IMR-90 (cell line): ENCODE results near the gene PEX11A. TPM values are rescaled to one million over a fixed set of nuclear protein-coding genes. Genes with fewer than 3 reads are reported as not detected.

Experiments
- ATAC-seq: fragments of 200-7000 bp; cut with Tn5 transposase; 2 replicates; pipeline ENCODE4 v1.9.1; 2020; ENCODE audit warnings: low read depth, mild to moderate bottlenecking, moderate library complexity
- BruUV-seq: library from RNA; stranded (reverse); fragments of 400-500 nt; replicated peaks from 2 replicates; lab custom pipeline; 2021; lab: Mats Ljungman, UMichigan
- CTCF ChIA-PET: fragments of 300-600 bp; formaldehyde crosslinking; extraction: SDS; loops from one replicate; lab custom pipeline; 2021; ENCODE audit warnings: antibody characterized with exemption; lab: Yijun Ruan, JAX
- POLR2A ChIA-PET: fragments of 300-600 bp; sonication (Branson Sonifier 250); formaldehyde crosslinking; loops from one replicate; lab custom pipeline; 2022; ENCODE audit warnings: antibody characterized with exemption; ENCODE audit not compliant: unreplicated experiment; lab: Charles Lee
- DNase-seq: peaks from one replicate; pipeline ENCODE4 v3.0.0; 2013
- H2AFZ ChIP-seq: replicated peaks from 2 replicates; pipeline ENCODE3; 2013; ENCODE audit warnings: low read length, mild to moderate bottlenecking; ENCODE audit not compliant: poor library complexity
- H2AK5ac ChIP-seq: 2 replicates; pipeline ENCODE4 v1.6.1; 2013; ENCODE audit warnings: low read depth, low read length, inconsistent platforms
- H2AK9ac ChIP-seq: replicated peaks from 2 replicates; pipeline ENCODE3; 2013; ENCODE audit warnings: mild to moderate bottlenecking, low read depth, low read length, moderate library complexity; ENCODE audit not compliant: poor library complexity
- H2BK120ac ChIP-seq: 2 replicates; pipeline ENCODE4 v1.6.1; 2013; ENCODE audit warnings: low read depth, low read length, inconsistent platforms
- H2BK15ac ChIP-seq: 3 replicates; pipeline ENCODE4 v1.6.1; 2013; ENCODE audit warnings: low read depth, low read length, inconsistent platforms
- H2BK20ac ChIP-seq: 2 replicates; pipeline ENCODE4 v1.6.1; 2013; ENCODE audit warnings: low read depth, mild to moderate bottlenecking, inconsistent platforms, low read length, moderate library complexity
- H2BK5ac ChIP-seq: 2 replicates; pipeline ENCODE4 v1.6.1; 2013; ENCODE audit warnings: mild to moderate bottlenecking, low read depth, low read length, inconsistent platforms; ENCODE audit not compliant: poor library complexity, severe bottlenecking
- H3K14ac ChIP-seq: replicated peaks from 2 replicates; pipeline ENCODE4 v1.6.1; 2013; ENCODE audit warnings: low read depth, low read length, inconsistent platforms
- H3K18ac ChIP-seq: 2 replicates; pipeline ENCODE4 v1.6.1; 2013; ENCODE audit warnings: low read depth, low read length, control low read depth
- H3K23ac ChIP-seq: 2 replicates; pipeline ENCODE4 v1.6.1; 2013; ENCODE audit warnings: low read depth, low read length, inconsistent platforms
- H3K27ac ChIP-seq: 2 replicates; pipeline ENCODE4 v1.5.1; 2013; ENCODE audit warnings: mild to moderate bottlenecking, control low read depth, low read length; ENCODE audit not compliant: insufficient read depth
- H3K27me3 ChIP-seq: 2 replicates; pipeline ENCODE4 v1.6.1; 2013; ENCODE audit warnings: low read length; ENCODE audit not compliant: control insufficient read depth, insufficient read depth
- H3K36me3 ChIP-seq: 2 replicates; pipeline ENCODE4 v1.6.1; 2013; ENCODE audit warnings: low read length, mixed read lengths; ENCODE audit not compliant: control insufficient read depth, insufficient read depth
- H3K4ac ChIP-seq: 2 replicates; pipeline ENCODE4 v1.6.1; 2013; ENCODE audit warnings: low read depth, low read length, inconsistent platforms
- H3K4me1 ChIP-seq: 2 replicates; pipeline ENCODE4 v1.6.1; 2013; ENCODE audit warnings: low read length, mixed read lengths; ENCODE audit not compliant: control insufficient read depth, insufficient read depth
- H3K4me2 ChIP-seq: 2 replicates; pipeline ENCODE4 v1.6.1; 2013; ENCODE audit warnings: low read depth, mild to moderate bottlenecking, control low read depth, low read length, moderate library complexity
- H3K4me3 ChIP-seq: 2 replicates; pipeline ENCODE4 v1.5.1; 2013; ENCODE audit warnings: low read depth, mild to moderate bottlenecking, control low read depth, low read length, moderate library complexity; ENCODE audit not compliant: insufficient read depth
- H3K56ac ChIP-seq: 2 replicates; pipeline ENCODE4 v1.6.1; 2013; ENCODE audit warnings: low read length, inconsistent platforms; ENCODE audit not compliant: insufficient read depth; ENCODE audit errors: extremely low read depth
- H3K79me1 ChIP-seq, 2 experiments: 2 replicates each; pipeline ENCODE4 v1.6.1; 2013; ENCODE audit warnings: low read length in 2 of 2, inconsistent platforms in 1 of 2, low read depth in 1 of 2
- H3K9ac ChIP-seq: 2 replicates; pipeline ENCODE4 v1.6.1; 2013; ENCODE audit warnings: low read depth, low read length, control low read depth
- H3K9me1 ChIP-seq: 2 replicates; pipeline ENCODE4 v1.6.1; 2013; ENCODE audit warnings: low read length, inconsistent platforms; ENCODE audit not compliant: insufficient read depth
- H3K9me3 ChIP-seq: 2 replicates; pipeline ENCODE4 v1.6.1; 2013; ENCODE audit warnings: low read length; ENCODE audit not compliant: control insufficient read depth, insufficient read depth
- H4K20me1 ChIP-seq: 2 replicates; pipeline ENCODE4 v1.6.1; 2013; ENCODE audit warnings: low read length, inconsistent platforms; ENCODE audit not compliant: insufficient read depth
- H4K5ac ChIP-seq: 2 replicates; pipeline ENCODE4 v1.6.1; 2013; ENCODE audit warnings: mild to moderate bottlenecking, low read depth, low read length, control low read depth
- H4K8ac ChIP-seq, 2 experiments: 2 replicates each; pipeline ENCODE4 v1.6.1; 2013; ENCODE audit warnings: low read depth in 2 of 2, low read length in 2 of 2, control low read depth in 1 of 2, inconsistent platforms in 1 of 2
- H4K91ac ChIP-seq: 2 replicates; pipeline ENCODE4 v1.6.1; 2013; ENCODE audit warnings: low read depth, low read length, inconsistent platforms; ENCODE audit not compliant: insufficient read depth
- BHLHE40 ChIP-seq: fragments of 150-350 bp; IDR thresholded peaks from 2 replicates; pipeline ENCODE4 v1.6.1; 2016; ENCODE audit warnings: mild to moderate bottlenecking, low read depth, low read length
- CHD1 ChIP-seq: IDR thresholded peaks from 2 replicates; pipeline ENCODE4 v1.6.1; 2012; ENCODE audit warnings: low read depth, low read length, improper control_type of control experiment
- CTCF ChIP-seq: conservative IDR thresholded peaks from 2 replicates; pipeline ENCODE4 v1.5.1; 2012; ENCODE audit warnings: mild to moderate bottlenecking, low read depth, low read length, improper control_type of control experiment
- ELK1 ChIP-seq: fragments of 150-350 bp; IDR thresholded peaks from 2 replicates; pipeline ENCODE4 v1.6.1; 2016; ENCODE audit warnings: low read depth, mild to moderate bottlenecking, low read length, moderate library complexity, borderline replicate concordance
- FOS ChIP-seq: fragments of 150-350 bp; IDR thresholded peaks from 2 replicates; pipeline ENCODE4 v1.6.1; 2016; ENCODE audit warnings: low read depth, low read length
- MAFK ChIP-seq: IDR thresholded peaks from 2 replicates; pipeline ENCODE4 v1.6.1; 2012; ENCODE audit warnings: low read depth, low read length, improper control_type of control experiment
- MAZ ChIP-seq: IDR thresholded peaks from 2 replicates; pipeline ENCODE4 v1.6.1; 2012; ENCODE audit warnings: low read depth, mild to moderate bottlenecking, low read length, improper control_type of control experiment, moderate library complexity, borderline replicate concordance
- MXI1 ChIP-seq: IDR thresholded peaks from 2 replicates; pipeline ENCODE4 v1.6.1; 2012; ENCODE audit warnings: low read depth, mild to moderate bottlenecking, low read length, moderate library complexity, borderline replicate concordance
- NFE2L2 ChIP-seq: fragments of 150-350 bp; IDR thresholded peaks from 2 replicates; pipeline ENCODE4 v1.6.1; 2016; ENCODE audit warnings: low read depth, mild to moderate bottlenecking, low read length
- POLR2A ChIP-seq: IDR thresholded peaks from 2 replicates; pipeline ENCODE4 v1.6.1; 2012; ENCODE audit warnings: mild to moderate bottlenecking, low read depth, low read length
- RAD21 ChIP-seq: IDR thresholded peaks from 2 replicates; pipeline ENCODE4 v1.6.1; 2012; ENCODE audit warnings: low read length, improper control_type of control experiment
- RCOR1 ChIP-seq: IDR thresholded peaks from 2 replicates; pipeline ENCODE4 v1.6.1; 2012; ENCODE audit warnings: mild to moderate bottlenecking, low read length, improper control_type of control experiment; ENCODE audit not compliant: insufficient replicate concordance
- RFX5 ChIP-seq: IDR thresholded peaks from 2 replicates; pipeline ENCODE4 v1.8.0; 2012; ENCODE audit warnings: low read depth, mild to moderate bottlenecking, low read length, moderate library complexity
- SMC3 ChIP-seq: fragments of 150-350 bp; IDR thresholded peaks from 2 replicates; pipeline ENCODE4 v1.6.1; 2016; ENCODE audit warnings: low read depth, mild to moderate bottlenecking, antibody characterized with exemption, low read length, moderate library complexity
- USF2 ChIP-seq: fragments of 150-350 bp; IDR thresholded peaks from 2 replicates; pipeline ENCODE4 v1.6.1; 2017; ENCODE audit warnings: mild to moderate bottlenecking, antibody characterized with exemption, low read length, low read depth
- WGBS, 2 experiments: methylation state at CpG; one replicate each; pipeline versions ENCODE4 v1.1.5 to v1.1.7; 2013; ENCODE audit warnings: missing lambda C conversion rate in 2 of 2; ENCODE audit not compliant: insufficient read length in 1 of 2; ENCODE audit errors: extremely low coverage in 2 of 2; 5-methylcytosine and 5-hydroxymethylcytosine counted together
- dilution Hi-C: fragments of 300-500 bp; cut with HindIII; formaldehyde crosslinking; loops from one replicate; pipeline ENCODE4 v1.14.3; 2018; ENCODE audit warnings: low sequenced_read_pairs; ENCODE audit not compliant: unreplicated experiment
- in situ Hi-C: fragments of 300-500 bp; cut with MboI; formaldehyde crosslinking; loops from 3 replicates; pipeline ENCODE4 v1.14.3; 2019; ENCODE audit warnings: low sequenced_read_pairs, inconsistent platforms, mixed read lengths
- intact Hi-C: fragments of 100-400 bp; cut with micrococcal nuclease; formaldehyde crosslinking; loops from 2 replicates; pipeline ENCODE4 v1.10.0; 2022
- polyA plus RNA-seq, 3 experiments: library from polyadenylated mRNA; depleted of rRNA; stranded (reverse); fragments of >200 nt; gene quantifications; 2 replicates each; pipeline ENCODE4 v1.2.3, GENCODE V29; 2012; ENCODE audit warnings: low replicate concordance in 1 of 3
- total RNA-seq: library from RNA; depleted of rRNA; stranded (reverse); fragments of >200 nt; gene quantifications from 2 replicates; pipeline ENCODE4 v1.2.3, GENCODE V29; 2012

The PEX11A gene
- total and polyA plus RNA-seq, 2 of the 4 experiments (the other 2 are of a cell fraction): 4.2 to 10.2 TPM

- no peak overlapping the region for H4K8ac ChIP-seq
- TF ChIP-seq BHLHE40: no peak
- TF ChIP-seq MXI1: no peak
- TF ChIP-seq MAFK: no peak
- TF ChIP-seq RAD21: no peak
- TF ChIP-seq MAZ: no peak
- TF ChIP-seq USF2: no peak
- no peak for TF ChIP-seq FOS
- TF ChIP-seq RFX5: no peak
- TF ChIP-seq RCOR1: no peak
- TF ChIP-seq NFE2L2: no peak
- TF ChIP-seq CHD1: no peak
- no peak for TF ChIP-seq SMC3
- TF ChIP-seq ELK1: no peak
- TF ChIP-seq POLR2A: no peak
- no peak for TF ChIP-seq CTCF
- no peak overlapping the region for H4K5ac ChIP-seq
- H3K36me3 ChIP-seq: peaks cover 29% of the 10 kb centered on the region
- H3K9me3 ChIP-seq: no peaks in the 10 kb centered on the region
- no peak overlapping the region for H3K4ac ChIP-seq
- in situ Hi-C loops: no loop called here
- H3K79me1 ChIP-seq: 0 out of 4 replicates have a peak, but pooled peaks cover 0 to 3% of the 10 kb centered on the region in 2 experiments
- dilution Hi-C loops: no loop called here
- H3K4me1 ChIP-seq: peaks cover 2% of the 10 kb centered on the region; the same call in 1 of the 2 replicates
- no peak overlapping the region for H2AK9ac ChIP-seq
- 83% methylated on average over 2 of the region's 5 CpGs; no CpG with 5 or more reads in 1 of the 2 experiments for WGBS, 2 experiments
- no peak overlapping the region for H2AFZ ChIP-seq
- BruUV-seq: no TSS peak
- ChIA-PET CTCF (no interaction called here), POLR2A (no interaction called here)
- H3K56ac ChIP-seq: no peak overlapping the region
- peaks cover 3% of the 10 kb centered on the region; the same call in 1 of the 2 replicates for H3K9me1 ChIP-seq
- H2BK20ac ChIP-seq: no peak overlapping the region
- ATAC-seq (no peak), DNase-seq (no peak)
- no peaks in the 10 kb centered on the region for H3K27me3 ChIP-seq
- no peak overlapping the region for H3K4me3 ChIP-seq
- no peak overlapping the region for H3K4me2 ChIP-seq
- H3K14ac ChIP-seq: no peak overlapping the region
- H2BK15ac ChIP-seq: no peak overlapping the region
- H3K9ac ChIP-seq: no peak overlapping the region
- H4K91ac ChIP-seq: no peak overlapping the region
- no peak overlapping the region for H2BK5ac ChIP-seq
- no peaks in the 10 kb centered on the region for H4K20me1 ChIP-seq
- H2AK5ac ChIP-seq: no peak overlapping the region
- H3K18ac ChIP-seq: no peak overlapping the region
- no peak overlapping the region for H3K23ac ChIP-seq
- no peak overlapping the region for H3K27ac ChIP-seq
- no peak overlapping the region for H2BK120ac ChIP-seq
- intact Hi-C loops: no loop called here
Measured at GRCh38 chr15:89641053-89641452, 49.5 kb downstream of the PEX11A start.
